ENCODE measurements around the gene USP24. TPM values are rescaled to one million over a fixed set of nuclear protein-coding genes. Genes with fewer than 3 reads are reported as not detected.

The USP24 gene
- total RNA-seq, 1 donor from 2014 or later: 37.7 TPM

- Mint-ChIP-seq H3K4me3 (ENCODE audit: unreplicated experiment) (no peak overlapping the region), H3K27me3 (ENCODE audit: unreplicated experiment) (peaks cover 11% of the 10 kb centered on the region), H3K4me1 (ENCODE audit: unreplicated experiment) (peaks cover 3% of the 10 kb centered on the region), H3K27ac (ENCODE audit: unreplicated experiment) (no peak overlapping the region), H3K9me3 (ENCODE audit: unreplicated experiment) (no peaks in the 10 kb centered on the region), H3K36me3 (ENCODE audit: low read depth, unreplicated experiment) (peaks cover 3% of the 10 kb centered on the region)
- no peak for TF ChIP-seq CTCF (IDR thresholded peaks at IDR 0.05; ENCODE audit: unreplicated experiment)
- no peak for DNase-seq (ENCODE audit: low spot score)
Measured at GRCh38 chr1:55056632-55056992, 158.6 kb downstream of the USP24 start.

GRCh38 chr1:55055951-55056631, 159.1 kb downstream of the USP24 start:
- Mint-ChIP-seq H3K4me1 (ENCODE audit: unreplicated experiment) (peaks cover 8% of the 10 kb centered on the region), H3K27me3 (ENCODE audit: unreplicated experiment) (peaks cover 14% of the 10 kb centered on the region), H3K36me3 (ENCODE audit: low read depth, unreplicated experiment) (peaks cover 3% of the 10 kb centered on the region), H3K27ac (ENCODE audit: unreplicated experiment) (no peak overlapping the region), H3K4me3 (ENCODE audit: unreplicated experiment) (no peak overlapping the region), H3K9me3 (ENCODE audit: unreplicated experiment) (no peaks in the 10 kb centered on the region)
- DNase-seq (ENCODE audit: low spot score): no peak
- TF ChIP-seq CTCF (IDR thresholded peaks at IDR 0.05; ENCODE audit: unreplicated experiment): no peak

GRCh38 chr1:55055084-55055882, 159.9 kb downstream of the USP24 start:
- Mint-ChIP-seq H3K4me3 (ENCODE audit: unreplicated experiment) (no peak overlapping the region), H3K27me3 (ENCODE audit: unreplicated experiment) (peaks cover 14% of the 10 kb centered on the region), H3K4me1 (ENCODE audit: unreplicated experiment) (peaks cover 12% of the 10 kb centered on the region), H3K9me3 (ENCODE audit: unreplicated experiment) (no peaks in the 10 kb centered on the region), H3K36me3 (ENCODE audit: low read depth, unreplicated experiment) (peaks cover 3% of the 10 kb centered on the region), H3K27ac (ENCODE audit: unreplicated experiment) (no peak overlapping the region)
- no peak for TF ChIP-seq CTCF (IDR thresholded peaks at IDR 0.05; ENCODE audit: unreplicated experiment)
- no peak for DNase-seq (ENCODE audit: low spot score)

GRCh38 chr1:55054396-55054795, 160.8 kb downstream of the USP24 start:
- H3K36me3 Mint-ChIP-seq (ENCODE audit: low read depth, unreplicated experiment): peaks cover 3% of the 10 kb centered on the region
- no peak overlapping the region for H3K27ac Mint-ChIP-seq (ENCODE audit: unreplicated experiment)
- H3K27me3 Mint-ChIP-seq (ENCODE audit: unreplicated experiment): peaks cover 13% of the 10 kb centered on the region
- peaks cover 12% of the 10 kb centered on the region for H3K4me1 Mint-ChIP-seq (ENCODE audit: unreplicated experiment)
- no peak overlapping the region for H3K4me3 Mint-ChIP-seq (ENCODE audit: unreplicated experiment)
- DNase-seq (ENCODE audit: low spot score): no peak
- H3K9me3 Mint-ChIP-seq (ENCODE audit: unreplicated experiment): no peaks in the 10 kb centered on the region
- no peak for TF ChIP-seq CTCF (IDR thresholded peaks at IDR 0.05; ENCODE audit: unreplicated experiment)

All from endothelial cell (in vitro differentiated cells).